Heart left ventricle (tissue), 13 donors: ENCODE results near the gene UBTFL1.

Experiments
- CTCF ChIP-seq, 12 donors: fragments of 200-600 bp; sonication (generic) in 4 of 12; IDR thresholded peaks; one replicate each; pipeline versions ENCODE4 v1.5.0 to v1.8.0; 2018 to 2022; ENCODE audit warnings: antibody characterized with exemption in 12 of 12, mild to moderate bottlenecking in 5 of 12
- POLR2A ChIP-seq, 2 donors: fragments of 450-650 bp; IDR thresholded peaks; one replicate each; pipeline ENCODE4 v1.6.1; 2017; ENCODE audit warnings: antibody characterized with exemption in 2 of 2, mild to moderate bottlenecking in 2 of 2, moderate library complexity in 2 of 2
- donor health status: ischemic (EF 13 %, LVEDD 7.1; RV severe dilation, severe dysfunction).
- donor health status: DM: no; HTN: yes; CAD: no.
- donor health status: DM: no; HTN: no; CAD: no.
- donor health status: ischemic (EF 25% LVEDD 6.9; RV normal size, moderate dysfunction).
- donor health status: ischemic (EF 25% LVEDD 5.7; RV mildly dilated, moderate dysfunction).
- donor health status: ischemic (EF 35%, LVEDD 5.7; RV mildly dilated, moderate dysfunction).
- donor health status: nonischemic (EF 11% LVEDD 7.7; RV severe dilation, severe dysfunction).
- donor health status: DM: yes; HTN: yes; CAD: no.
- donor health status: PGD.
- donor health status: ischemic (EF 29% LVEDD 5.4; RV normal size, mild dysfunction).
- donor health status: nonischemic (EF 23%, LVEDD 6.1; RV moderate dilation, normal function).

DNA sequence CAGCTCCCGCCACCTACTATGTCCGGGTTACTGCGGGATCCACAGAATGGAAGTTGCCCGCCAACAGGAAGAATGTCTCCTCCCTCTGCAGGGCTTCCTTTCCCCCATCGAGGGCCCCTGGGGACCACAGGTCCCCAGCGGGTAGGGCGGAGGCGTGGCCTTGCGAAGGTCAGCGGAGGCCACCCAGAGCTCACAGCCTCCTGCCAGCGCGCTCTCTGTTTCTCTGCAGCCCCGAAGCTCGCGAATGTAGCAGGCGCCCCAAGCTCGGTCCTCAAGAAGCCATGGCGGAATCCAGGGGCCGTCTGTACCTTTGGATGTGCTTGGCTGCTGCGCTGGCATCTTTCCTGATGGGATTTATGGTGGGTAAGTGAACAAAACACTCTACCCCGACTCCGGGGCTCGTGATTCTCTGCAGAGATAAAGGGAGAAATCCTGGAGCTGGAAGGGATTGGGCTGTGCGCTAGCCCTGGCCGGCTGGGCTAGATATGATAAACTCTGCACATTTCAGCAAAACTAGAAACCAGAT lies 48.8 kb downstream of the UBTFL1 start, which contains the start of gene NAALAD2:
- TF ChIP-seq CTCF (IDR thresholded peaks at IDR 0.05) (no peak), POLR2A (IDR thresholded peaks at IDR 0.05) (no peak)
